ENCODE measurements around the gene KIAA0232. TPM values are rescaled to one million over a fixed set of nuclear protein-coding genes. Genes with fewer than 3 reads are reported as not detected.

The KIAA0232 gene
- total RNA-seq, 4 donors from 2014 or later: 39.1 to 66.4 (median 60.4) TPM

DNA sequence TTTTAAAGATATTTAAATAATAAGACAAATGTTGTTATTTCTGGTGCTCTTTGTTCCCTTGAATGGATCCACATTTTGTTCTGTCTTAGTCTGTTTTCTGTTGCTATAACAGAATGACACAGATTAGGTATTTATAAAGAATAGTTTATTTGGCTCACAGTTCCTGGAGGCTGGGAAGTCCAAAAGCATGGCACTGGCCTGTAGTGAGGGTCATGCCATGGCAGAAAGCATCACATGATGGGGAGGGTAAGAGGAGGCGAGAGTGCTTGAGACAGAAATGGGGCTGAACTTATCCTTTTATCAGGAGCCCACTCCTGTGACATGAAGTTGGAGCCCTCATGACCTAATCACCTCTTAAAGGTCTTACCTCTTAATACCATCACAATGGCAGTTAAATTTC lies 38.2 kb downstream of the KIAA0232 start:
- TF ChIP-seq, protein P1, sequence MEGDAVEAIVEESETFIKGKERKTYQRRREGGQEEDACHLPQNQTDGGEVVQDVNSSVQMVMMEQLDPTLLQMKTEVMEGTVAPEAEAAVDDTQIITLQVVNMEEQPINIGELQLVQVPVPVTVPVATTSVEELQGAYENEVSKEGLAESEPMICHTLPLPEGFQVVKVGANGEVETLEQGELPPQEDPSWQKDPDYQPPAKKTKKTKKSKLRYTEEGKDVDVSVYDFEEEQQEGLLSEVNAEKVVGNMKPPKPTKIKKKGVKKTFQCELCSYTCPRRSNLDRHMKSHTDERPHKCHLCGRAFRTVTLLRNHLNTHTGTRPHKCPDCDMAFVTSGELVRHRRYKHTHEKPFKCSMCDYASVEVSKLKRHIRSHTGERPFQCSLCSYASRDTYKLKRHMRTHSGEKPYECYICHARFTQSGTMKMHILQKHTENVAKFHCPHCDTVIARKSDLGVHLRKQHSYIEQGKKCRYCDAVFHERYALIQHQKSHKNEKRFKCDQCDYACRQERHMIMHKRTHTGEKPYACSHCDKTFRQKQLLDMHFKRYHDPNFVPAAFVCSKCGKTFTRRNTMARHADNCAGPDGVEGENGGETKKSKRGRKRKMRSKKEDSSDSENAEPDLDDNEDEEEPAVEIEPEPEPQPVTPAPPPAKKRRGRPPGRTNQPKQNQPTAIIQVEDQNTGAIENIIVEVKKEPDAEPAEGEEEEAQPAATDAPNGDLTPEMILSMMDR (IDR thresholded peaks at IDR 0.05 in 4 of 5, conservative IDR thresholded peaks at IDR 0.05 in 1 of 5): no peak
- no peak for TF ChIP-seq POLR2A (IDR thresholded peaks at IDR 0.05)
- H3K4me3 ChIP-seq: no peak overlapping the region
- no peaks in the 10 kb centered on the region for H3K27me3 ChIP-seq
- ATAC-seq: no peak
- H3K27ac ChIP-seq: no peak overlapping the region
- in situ Hi-C loops (cut with MboI; ENCODE audit: low sequenced_read_pairs in 4 of 4): no loop called here
- intact Hi-C loops (cut with DNase I; ENCODE audit: low total_unique reads): no loop called here
- peaks cover 0 to 16% of the 10 kb centered on the region in 2 donors for H3K36me3 ChIP-seq
- no peak for DNase-seq
- peaks cover 0 to 6% of the 10 kb centered on the region in 2 donors for H3K4me1 ChIP-seq
- H3K9me3 ChIP-seq: no peaks in the 10 kb centered on the region

DNA sequence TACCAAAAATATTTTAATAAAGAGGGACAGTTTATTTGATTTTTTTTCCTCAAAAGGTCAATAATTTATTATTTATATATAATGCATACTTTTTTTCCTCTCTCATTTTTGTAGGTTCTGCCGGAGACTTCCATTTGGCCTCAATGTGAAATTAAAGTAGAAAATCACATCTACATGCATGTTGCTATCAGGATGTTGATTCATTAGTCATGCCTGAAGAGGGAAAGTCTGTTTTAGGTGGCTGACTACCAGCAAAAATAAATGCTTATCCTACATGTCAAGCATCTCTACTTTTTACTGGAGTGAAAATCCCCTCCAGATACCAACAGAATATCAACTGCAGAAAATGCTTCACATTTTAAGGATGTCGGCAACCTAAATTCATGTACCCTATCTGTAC lies 41.5 kb downstream of the KIAA0232 start:
- in situ Hi-C loops (cut with MboI; ENCODE audit: low sequenced_read_pairs in 4 of 4): no loop called here
- H3K27ac ChIP-seq: peak overlapping the region in 1 of 4 donors; percentile 33
- TF ChIP-seq POLR2A (IDR thresholded peaks at IDR 0.05): no peak
- intact Hi-C loops (cut with DNase I; ENCODE audit: low total_unique reads): no loop called here
- ATAC-seq (no peak), DNase-seq (no peak)
- H3K36me3 ChIP-seq: peaks cover 0 to 37% of the 10 kb centered on the region in 2 donors
- no peak overlapping the region for H3K4me3 ChIP-seq
- H3K4me1 ChIP-seq: peaks cover 0 to 19% of the 10 kb centered on the region in 2 donors
- no peaks in the 10 kb centered on the region for H3K9me3 ChIP-seq
- no peaks in the 10 kb centered on the region for H3K27me3 ChIP-seq

DNA sequence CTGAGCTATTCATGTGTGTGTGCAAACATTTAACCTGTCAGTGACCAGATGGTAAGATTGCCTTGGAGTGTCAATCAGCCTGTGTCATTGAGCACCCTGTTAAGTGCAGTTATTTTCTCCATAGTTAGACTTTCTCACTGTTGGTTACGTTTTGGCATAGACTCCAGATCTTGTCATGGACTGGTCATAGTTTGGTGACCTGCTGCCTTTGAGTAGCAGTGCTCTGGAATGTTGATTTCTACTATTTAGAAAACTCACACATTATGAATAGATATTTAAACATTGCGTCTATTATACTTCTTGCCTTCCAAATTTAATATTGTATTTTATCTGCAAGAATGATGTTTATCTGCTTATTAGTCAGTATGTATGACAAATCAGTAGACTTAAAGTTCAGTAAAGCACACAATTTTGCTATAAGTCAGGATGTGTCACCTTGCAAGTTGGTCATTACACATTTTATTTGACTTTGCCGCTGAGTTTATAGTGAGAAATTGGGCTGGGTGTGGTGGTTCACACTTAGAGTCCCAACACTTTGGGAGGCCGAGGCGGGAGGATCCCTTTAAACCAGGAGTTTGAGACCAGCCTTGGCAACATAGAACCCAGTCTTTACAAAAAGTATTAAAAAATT lies 42.4 kb downstream of the KIAA0232 start:
- in situ Hi-C loops (cut with MboI; ENCODE audit: low sequenced_read_pairs in 4 of 4) (no loop called here), intact Hi-C loops (cut with DNase I; ENCODE audit: low total_unique reads) (no loop called here)
- Histone ChIP-seq H3K27ac (no peak overlapping the region), H3K4me1 (peaks cover 0 to 26% of the 10 kb centered on the region in 2 donors), H3K4me3 (no peak overlapping the region), H3K9me3 (no peaks in the 10 kb centered on the region), H3K36me3 (peaks cover 0 to 40% of the 10 kb centered on the region in 2 donors), H3K27me3 (no peaks in the 10 kb centered on the region)
- ATAC-seq (no peak), DNase-seq (no peak)
- TF ChIP-seq POLR2A (IDR thresholded peaks at IDR 0.05): no peak
- TF ChIP-seq, protein P1 (IDR thresholded peaks at IDR 0.05 in 4 of 5, conservative IDR thresholded peaks at IDR 0.05 in 1 of 5): no peak

DNA sequence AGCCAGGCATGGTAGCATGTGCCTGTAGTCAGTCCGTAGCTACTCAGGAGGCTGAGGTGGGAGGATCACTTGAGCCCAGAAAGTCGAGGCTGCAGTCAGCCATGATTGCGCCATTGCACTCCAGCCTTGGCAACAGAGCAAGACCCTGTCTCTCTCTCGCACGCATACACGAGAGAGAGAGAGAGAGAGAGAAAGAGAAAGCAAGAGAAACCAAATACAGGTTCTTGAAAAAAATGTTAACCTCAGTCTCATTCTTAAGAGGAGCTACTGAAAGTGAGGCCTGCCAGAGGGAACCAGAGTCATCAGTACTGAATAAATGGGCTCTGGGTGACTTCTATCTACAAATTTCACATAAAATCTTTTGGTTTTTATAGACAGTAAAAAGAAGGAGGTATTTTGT lies 42.9 kb downstream of the KIAA0232 start:
- H3K27ac ChIP-seq: peak overlapping the region in 1 of 4 donors; percentile 15
- in situ Hi-C loops (cut with MboI; ENCODE audit: low sequenced_read_pairs in 4 of 4) (no loop called here), intact Hi-C loops (cut with DNase I; ENCODE audit: low total_unique reads) (no loop called here)
- no peaks in the 10 kb centered on the region for H3K9me3 ChIP-seq
- H3K4me3 ChIP-seq: no peak overlapping the region
- peaks cover 0 to 26% of the 10 kb centered on the region in 2 donors for H3K4me1 ChIP-seq
- no peak for TF ChIP-seq POLR2A (IDR thresholded peaks at IDR 0.05)
- TF ChIP-seq, protein P1 (IDR thresholded peaks at IDR 0.05 in 4 of 5, conservative IDR thresholded peaks at IDR 0.05 in 1 of 5): no peak
- DNase-seq (no peak), ATAC-seq (no peak)
- peaks cover 0 to 44% of the 10 kb centered on the region in 2 donors for H3K36me3 ChIP-seq
- no peaks in the 10 kb centered on the region for H3K27me3 ChIP-seq

DNA sequence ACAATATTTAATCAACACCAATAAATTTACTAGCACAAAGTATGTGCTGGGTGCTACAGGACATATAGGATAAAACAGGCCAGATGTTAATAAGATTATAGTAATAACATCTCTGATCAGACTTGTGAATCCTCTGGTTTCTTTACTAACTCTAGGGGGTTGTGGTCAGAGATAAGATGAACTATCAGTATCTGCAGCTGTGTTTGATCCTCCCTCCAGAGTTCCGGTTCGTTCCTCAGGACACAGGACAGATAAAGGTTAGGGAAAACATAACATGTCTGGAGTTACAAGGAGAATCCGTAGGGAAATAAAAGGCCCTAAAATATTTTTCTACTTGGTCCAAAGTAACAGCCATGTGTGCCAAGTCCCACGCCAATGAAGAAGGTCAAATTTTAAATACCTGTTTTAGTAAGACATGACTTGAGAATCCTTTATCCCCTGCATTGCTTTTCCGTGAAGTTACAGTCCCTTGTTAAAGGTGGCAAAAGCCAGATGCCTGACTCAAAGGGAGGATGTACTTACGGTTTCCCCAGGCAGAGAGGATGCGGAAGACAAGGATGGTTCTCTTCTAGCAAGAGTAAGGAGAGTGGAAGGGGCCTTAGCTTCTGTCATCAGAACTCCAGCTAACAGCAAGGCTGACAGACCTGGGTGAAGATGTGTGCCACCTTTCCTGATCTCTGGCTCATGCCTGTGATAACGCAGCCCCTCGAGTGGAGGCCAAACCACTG lies 44.4 kb downstream of the KIAA0232 start:
- no peak for DNase-seq
- ATAC-seq: no peak
- Histone ChIP-seq H3K27ac (peak overlapping the region in 2 of 4 donors; percentile 6 to 19), H3K27me3 (no peaks in the 10 kb centered on the region), H3K9me3 (no peaks in the 10 kb centered on the region), H3K4me1 (peaks cover 0 to 26% of the 10 kb centered on the region in 2 donors), H3K4me3 (no peak overlapping the region), H3K36me3 (peaks cover 0 to 59% of the 10 kb centered on the region in 2 donors)
- intact Hi-C loops (cut with DNase I; ENCODE audit: low total_unique reads) (no loop called here), in situ Hi-C loops (cut with MboI; ENCODE audit: low sequenced_read_pairs in 4 of 4) (no loop called here)
- TF ChIP-seq POLR2A (IDR thresholded peaks at IDR 0.05): no peak
- TF ChIP-seq, protein P1 (IDR thresholded peaks at IDR 0.05 in 4 of 5, conservative IDR thresholded peaks at IDR 0.05 in 1 of 5): no peak
